Measurements from ENCODE around the gene PPP1R27.

Gene PPP1R27

GRCh38 chr17:81878294-81878693, 43.4 kb upstream of the PPP1R27 start:
- TF ChIP-seq, protein P1, sequence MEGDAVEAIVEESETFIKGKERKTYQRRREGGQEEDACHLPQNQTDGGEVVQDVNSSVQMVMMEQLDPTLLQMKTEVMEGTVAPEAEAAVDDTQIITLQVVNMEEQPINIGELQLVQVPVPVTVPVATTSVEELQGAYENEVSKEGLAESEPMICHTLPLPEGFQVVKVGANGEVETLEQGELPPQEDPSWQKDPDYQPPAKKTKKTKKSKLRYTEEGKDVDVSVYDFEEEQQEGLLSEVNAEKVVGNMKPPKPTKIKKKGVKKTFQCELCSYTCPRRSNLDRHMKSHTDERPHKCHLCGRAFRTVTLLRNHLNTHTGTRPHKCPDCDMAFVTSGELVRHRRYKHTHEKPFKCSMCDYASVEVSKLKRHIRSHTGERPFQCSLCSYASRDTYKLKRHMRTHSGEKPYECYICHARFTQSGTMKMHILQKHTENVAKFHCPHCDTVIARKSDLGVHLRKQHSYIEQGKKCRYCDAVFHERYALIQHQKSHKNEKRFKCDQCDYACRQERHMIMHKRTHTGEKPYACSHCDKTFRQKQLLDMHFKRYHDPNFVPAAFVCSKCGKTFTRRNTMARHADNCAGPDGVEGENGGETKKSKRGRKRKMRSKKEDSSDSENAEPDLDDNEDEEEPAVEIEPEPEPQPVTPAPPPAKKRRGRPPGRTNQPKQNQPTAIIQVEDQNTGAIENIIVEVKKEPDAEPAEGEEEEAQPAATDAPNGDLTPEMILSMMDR (IDR thresholded peaks at IDR 0.05; ENCODE audit: low read length) = no peak
- no peak for TF ChIP-seq EZH2 (optimal IDR thresholded peaks at IDR 0.05; ENCODE audit: low read depth, low read length)
- TF ChIP-seq EZH2phosphoT487 (IDR thresholded peaks at IDR 0.05; ENCODE audit: low read length) = no peak
- no peak overlapping the region for H3K27ac ChIP-seq (ENCODE audit: low read length)

DNA sequence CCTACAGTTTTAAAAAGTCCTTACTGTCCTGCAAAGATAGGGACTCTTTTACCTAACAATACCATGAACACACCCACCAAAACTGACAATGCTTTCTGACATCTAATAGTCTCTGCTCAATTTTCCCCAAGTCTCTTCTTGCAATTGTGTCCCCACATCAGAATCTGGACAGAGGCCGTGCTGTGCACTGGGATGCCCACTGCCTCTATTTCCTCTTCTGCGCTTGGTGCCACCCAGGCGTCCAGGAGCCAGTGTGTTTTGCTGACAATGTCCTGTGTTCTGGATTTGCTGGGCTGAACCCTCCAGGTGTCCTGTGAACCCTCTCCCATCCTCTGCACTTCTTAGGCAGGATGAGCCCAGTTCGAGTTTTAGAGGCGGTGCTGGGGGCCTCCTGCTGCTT, 42.7 kb upstream of the PPP1R27 start:
- H3K4me3 ChIP-seq (ENCODE audit: low read length) = no peak overlapping the region
- no peaks in the 10 kb centered on the region for H3K4me1 ChIP-seq (ENCODE audit: low read length)
- H3K9me2 ChIP-seq (replicated peaks; ENCODE audit: insufficient read depth, low read length) = no peaks in the 10 kb centered on the region
- H3K27me3 ChIP-seq (replicated peaks; ENCODE audit: insufficient read depth, low read length) = no peaks in the 10 kb centered on the region
- H3K79me2 ChIP-seq (ENCODE audit: low read length) = no peaks in the 10 kb centered on the region
- H3K9me3 ChIP-seq (replicated peaks; ENCODE audit: insufficient read depth, low read length) = no peaks in the 10 kb centered on the region
- H3K4me2 ChIP-seq (ENCODE audit: low read depth, low read length) = no peak overlapping the region
- no peak overlapping the region for H2AFZ ChIP-seq (ENCODE audit: low read length)
- H4K20me1 ChIP-seq (ENCODE audit: insufficient read depth, low read length) = no peaks in the 10 kb centered on the region
- TF ChIP-seq, protein P1 (IDR thresholded peaks at IDR 0.05; ENCODE audit: low read length) = no peak
- TF ChIP-seq EZH2phosphoT487 (IDR thresholded peaks at IDR 0.05; ENCODE audit: low read length) (no peak), EZH2 (optimal IDR thresholded peaks at IDR 0.05; ENCODE audit: low read depth, low read length) (no peak)
- no peak for DNase-seq
- no peak overlapping the region for H3K9ac ChIP-seq (ENCODE audit: low read length)
- peaks cover 12% of the 10 kb centered on the region for H3F3A ChIP-seq (ENCODE audit: insufficient read depth, low read length)
- H3K27ac ChIP-seq (ENCODE audit: low read length) = no peak overlapping the region
- H3K36me3 ChIP-seq (replicated peaks; ENCODE audit: insufficient read depth, low read length) = no peaks in the 10 kb centered on the region

More at GRCh38 chr17:81878294-81878693, 43.4 kb upstream of the PPP1R27 start:
- H3K4me3 ChIP-seq (ENCODE audit: low read length) = no peak overlapping the region
- H3F3A ChIP-seq (ENCODE audit: insufficient read depth, low read length) = peaks cover 12% of the 10 kb centered on the region
- H3K36me3 ChIP-seq (replicated peaks; ENCODE audit: insufficient read depth, low read length) = no peaks in the 10 kb centered on the region
- no peak overlapping the region for H2AFZ ChIP-seq (ENCODE audit: low read length)
- no peaks in the 10 kb centered on the region for H4K20me1 ChIP-seq (ENCODE audit: insufficient read depth, low read length)
- H3K9me3 ChIP-seq (replicated peaks; ENCODE audit: insufficient read depth, low read length) = no peaks in the 10 kb centered on the region
- no peak overlapping the region for H3K9ac ChIP-seq (ENCODE audit: low read length)
- no peaks in the 10 kb centered on the region for H3K9me2 ChIP-seq (replicated peaks; ENCODE audit: insufficient read depth, low read length)
- no peaks in the 10 kb centered on the region for H3K27me3 ChIP-seq (replicated peaks; ENCODE audit: insufficient read depth, low read length)
- no peak for DNase-seq
- H3K4me1 ChIP-seq (ENCODE audit: low read length) = no peaks in the 10 kb centered on the region
- no peaks in the 10 kb centered on the region for H3K79me2 ChIP-seq (ENCODE audit: low read length)
- no peak overlapping the region for H3K4me2 ChIP-seq (ENCODE audit: low read depth, low read length)

DNA sequence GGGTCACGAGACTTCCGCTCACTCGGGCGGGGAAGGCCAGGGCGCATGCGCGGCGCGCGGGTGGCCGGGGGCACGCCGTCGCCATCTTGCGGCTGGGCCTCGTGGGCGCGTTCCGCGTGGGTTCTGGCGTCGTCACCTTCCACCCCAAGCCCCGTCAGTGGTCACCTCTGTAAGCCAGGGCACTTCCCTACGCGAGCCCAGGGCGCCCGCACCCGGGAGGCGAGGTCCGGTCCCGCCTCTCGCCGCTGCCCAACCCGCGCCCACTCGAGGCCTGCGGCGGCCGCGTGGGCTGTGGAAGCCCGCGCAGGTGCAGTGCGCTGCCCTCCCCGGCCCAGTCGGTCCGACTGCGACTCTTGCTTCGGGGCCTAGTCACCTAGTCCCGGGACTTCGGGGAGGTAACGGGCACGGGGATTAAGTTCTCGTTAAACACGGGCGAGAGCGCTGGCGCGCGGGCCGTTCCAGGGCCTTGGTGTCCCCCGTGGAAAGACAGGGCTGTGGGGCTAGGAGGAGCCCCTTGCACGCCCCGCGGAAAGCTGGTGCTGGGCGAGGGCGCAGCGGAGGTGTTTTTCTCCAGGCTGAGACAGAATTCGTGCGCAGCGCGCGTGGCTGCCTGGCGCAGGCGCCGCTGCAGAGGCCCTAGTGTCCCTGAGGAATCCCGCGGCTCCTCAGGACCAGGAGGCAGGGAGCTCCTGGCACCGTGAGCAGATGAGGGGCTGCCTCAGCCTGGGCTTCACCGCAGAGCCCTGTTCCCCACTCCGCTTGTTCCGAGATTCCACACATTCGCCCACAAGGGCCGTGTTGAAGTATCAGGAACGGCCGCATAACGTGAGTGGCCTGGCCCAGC, 36.8 kb upstream of the PPP1R27 start:
- TF ChIP-seq, protein P1 (IDR thresholded peaks at IDR 0.05; ENCODE audit: low read length) = peak; percentile 17; the same call in 1 of the 2 replicates
- no peak for TF ChIP-seq EZH2 (optimal IDR thresholded peaks at IDR 0.05; ENCODE audit: low read depth, low read length)
- H3K79me2 ChIP-seq (ENCODE audit: low read length) = peaks cover 45% of the 10 kb centered on the region
- H3K9ac ChIP-seq (ENCODE audit: low read length) = peak overlapping the region; percentile 100
- H3K4me3 ChIP-seq (ENCODE audit: low read length) = peak overlapping the region; percentile 95
- H3K9me2 ChIP-seq (replicated peaks; ENCODE audit: insufficient read depth, low read length) = no peaks in the 10 kb centered on the region
- peak overlapping the region; percentile 80 for H2AFZ ChIP-seq (ENCODE audit: low read length)
- no peaks in the 10 kb centered on the region for H3K9me3 ChIP-seq (replicated peaks; ENCODE audit: insufficient read depth, low read length)
- peaks cover 13% of the 10 kb centered on the region for H3K36me3 ChIP-seq (replicated peaks; ENCODE audit: insufficient read depth, low read length)
- no peaks in the 10 kb centered on the region; the same call in 1 of the 2 replicates for H4K20me1 ChIP-seq (ENCODE audit: insufficient read depth, low read length)
- no peaks in the 10 kb centered on the region for H3K27me3 ChIP-seq (replicated peaks; ENCODE audit: insufficient read depth, low read length)
- DNase-seq = peak; percentile 93
- H3K4me1 ChIP-seq (ENCODE audit: low read length) = peaks cover 6% of the 10 kb centered on the region; the same call in 1 of the 2 replicates
- peak overlapping the region; percentile 96 for H3K4me2 ChIP-seq (ENCODE audit: low read depth, low read length)
- peaks cover 45% of the 10 kb centered on the region for H3F3A ChIP-seq (ENCODE audit: insufficient read depth, low read length)
- peak overlapping the region; percentile 86 for H3K27ac ChIP-seq (ENCODE audit: low read length)
